Suprapubic skin (tissue), 4 donors: Measurements from ENCODE around the gene TAPBP. TPM values are rescaled to one million over a fixed set of nuclear protein-coding genes. Genes with fewer than 3 reads are reported as not detected.

Experiments
- DNase-seq, 2 donors: peaks; one replicate each; pipeline ENCODE4 v3.0.0-alpha.2; 2019; ENCODE audit warnings: low spot score in 2 of 2
- H3K27ac ChIP-seq: fragments of 200-600 bp; sonication (generic); one replicate; pipeline ENCODE4 v1.5.1; 2019
- H3K27me3 ChIP-seq: fragments of 200-600 bp; sonication (generic); one replicate; pipeline ENCODE4 v1.5.1; 2019
- H3K36me3 ChIP-seq: fragments of 200-600 bp; sonication (generic); one replicate; pipeline ENCODE4 v1.5.1; 2019
- H3K4me1 ChIP-seq: fragments of 200-600 bp; sonication (generic); one replicate; pipeline ENCODE4 v1.5.1; 2019
- H3K4me3 ChIP-seq: fragments of 200-600 bp; sonication (generic); one replicate; pipeline ENCODE4 v1.5.1; 2019; ENCODE audit warnings: mild to moderate bottlenecking
- H3K9me3 ChIP-seq: fragments of 200-600 bp; sonication (generic); one replicate; pipeline ENCODE4 v1.5.1; 2019
- EP300 ChIP-seq: sonication (generic); formaldehyde crosslinking; IDR thresholded peaks from one replicate; pipeline ENCODE4 v1.6.1; 2017; ENCODE audit warnings: antibody characterized with exemption
- POLR2A ChIP-seq, 2 donors: fragments of 450-650 bp; IDR thresholded peaks; one replicate each; pipeline ENCODE4 v1.6.1; 2017; ENCODE audit warnings: antibody characterized with exemption in 2 of 2, mild to moderate bottlenecking in 2 of 2, moderate library complexity in 2 of 2
- POLR2AphosphoS5 ChIP-seq, 3 donors: sonication (generic); formaldehyde crosslinking; IDR thresholded peaks; one replicate each; pipeline ENCODE4 v1.6.1; 2017; ENCODE audit warnings: antibody characterized with exemption in 3 of 3
- WGBS: methylation state at CpG from one replicate; pipeline ENCODE4 v1.1.5; 2018; 5-methylcytosine and 5-hydroxymethylcytosine counted together
- total RNA-seq, 4 donors: library from RNA; depleted of rRNA; stranded (reverse); fragments of >200 nt; gene quantifications; one replicate each; pipeline ENCODE4 v1.1.0, GENCODE V29; 2016
- TF ChIP-seq, protein P1 (sequence below), 2 donors: fragments of 200-600 bp in 1 of 2; fragments of 450-650 bp in 1 of 2; sonication (generic) in 1 of 2; IDR thresholded peaks; one replicate each; pipeline ENCODE4 v1.5.1; 2016 to 2019; ENCODE audit warnings: antibody characterized with exemption in 2 of 2, mild to moderate bottlenecking in 1 of 2, moderate library complexity in 1 of 2

Gene TAPBP
- total RNA-seq, 4 donors from 2014 or later = 91.5 to 132 (median 108) TPM

DNA sequence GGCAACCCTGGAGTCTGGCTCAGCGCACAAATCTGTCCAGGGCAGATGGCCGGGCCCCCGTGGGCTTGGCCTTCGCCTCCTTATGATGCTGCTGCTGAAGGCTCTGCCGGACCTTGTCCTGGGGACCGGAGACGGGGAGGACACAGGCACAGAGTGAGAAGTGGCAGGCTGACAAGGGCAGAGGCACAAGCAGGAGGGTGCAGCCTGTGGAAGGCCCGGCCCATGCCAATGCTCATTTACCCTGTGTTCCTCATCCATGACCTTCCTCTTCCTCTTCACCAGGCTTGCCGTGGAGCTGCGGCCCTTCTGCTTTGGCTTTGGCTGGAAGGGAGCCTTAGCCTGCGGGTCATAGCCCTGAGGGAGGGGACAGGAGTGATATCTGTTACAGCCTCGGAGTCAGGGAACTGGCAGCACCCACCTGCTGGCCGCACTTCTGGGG lies 34.6 kb downstream of the TAPBP start:
- Histone ChIP-seq H3K4me1 (peaks cover 42% of the 10 kb centered on the region), H3K27me3 (no peaks in the 10 kb centered on the region), H3K4me3 (no peak overlapping the region), H3K9me3 (no peaks in the 10 kb centered on the region), H3K36me3 (peaks cover 62% of the 10 kb centered on the region), H3K27ac (no peak overlapping the region)
- no peak for DNase-seq
- TF ChIP-seq, protein P1, sequence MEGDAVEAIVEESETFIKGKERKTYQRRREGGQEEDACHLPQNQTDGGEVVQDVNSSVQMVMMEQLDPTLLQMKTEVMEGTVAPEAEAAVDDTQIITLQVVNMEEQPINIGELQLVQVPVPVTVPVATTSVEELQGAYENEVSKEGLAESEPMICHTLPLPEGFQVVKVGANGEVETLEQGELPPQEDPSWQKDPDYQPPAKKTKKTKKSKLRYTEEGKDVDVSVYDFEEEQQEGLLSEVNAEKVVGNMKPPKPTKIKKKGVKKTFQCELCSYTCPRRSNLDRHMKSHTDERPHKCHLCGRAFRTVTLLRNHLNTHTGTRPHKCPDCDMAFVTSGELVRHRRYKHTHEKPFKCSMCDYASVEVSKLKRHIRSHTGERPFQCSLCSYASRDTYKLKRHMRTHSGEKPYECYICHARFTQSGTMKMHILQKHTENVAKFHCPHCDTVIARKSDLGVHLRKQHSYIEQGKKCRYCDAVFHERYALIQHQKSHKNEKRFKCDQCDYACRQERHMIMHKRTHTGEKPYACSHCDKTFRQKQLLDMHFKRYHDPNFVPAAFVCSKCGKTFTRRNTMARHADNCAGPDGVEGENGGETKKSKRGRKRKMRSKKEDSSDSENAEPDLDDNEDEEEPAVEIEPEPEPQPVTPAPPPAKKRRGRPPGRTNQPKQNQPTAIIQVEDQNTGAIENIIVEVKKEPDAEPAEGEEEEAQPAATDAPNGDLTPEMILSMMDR (IDR thresholded peaks at IDR 0.05) = no peak
- TF ChIP-seq POLR2AphosphoS5 (IDR thresholded peaks at IDR 0.05) (no peak), EP300 (no peak)
- WGBS = 71% methylated on average over 13 of the region's 13 CpGs

DNA sequence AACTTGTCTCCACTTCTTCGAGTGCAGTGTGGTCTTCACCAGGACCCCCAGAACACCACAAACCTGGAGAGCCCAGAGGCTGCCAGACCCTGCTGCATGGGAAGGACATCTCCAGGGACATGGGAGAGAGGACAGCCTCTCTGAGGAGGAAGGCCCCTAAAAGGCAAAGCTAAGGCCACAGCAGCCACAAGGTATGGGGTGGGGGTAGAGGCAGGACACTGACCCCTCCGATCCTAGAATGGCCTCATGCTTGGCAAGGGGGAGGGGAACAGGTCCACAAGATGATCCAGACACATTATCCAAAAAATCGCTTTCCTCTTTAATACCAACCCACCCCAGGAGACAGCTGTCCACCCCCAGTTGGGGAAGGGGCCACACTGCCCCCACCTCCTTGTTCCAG lies 35.1 kb downstream of the TAPBP start:
- no peaks in the 10 kb centered on the region for H3K9me3 ChIP-seq
- H3K27me3 ChIP-seq = no peaks in the 10 kb centered on the region
- H3K4me3 ChIP-seq = no peak overlapping the region
- H3K36me3 ChIP-seq = peaks cover 64% of the 10 kb centered on the region
- no peak overlapping the region for H3K27ac ChIP-seq
- DNase-seq = no peak
- 65% methylated on average over 3 of the region's 3 CpGs for WGBS
- TF ChIP-seq POLR2AphosphoS5 (IDR thresholded peaks at IDR 0.05) (no peak), POLR2A (IDR thresholded peaks at IDR 0.05) (no peak), EP300 (no peak)
- TF ChIP-seq, protein P1 (IDR thresholded peaks at IDR 0.05) = no peak
- peaks cover 46% of the 10 kb centered on the region for H3K4me1 ChIP-seq

DNA sequence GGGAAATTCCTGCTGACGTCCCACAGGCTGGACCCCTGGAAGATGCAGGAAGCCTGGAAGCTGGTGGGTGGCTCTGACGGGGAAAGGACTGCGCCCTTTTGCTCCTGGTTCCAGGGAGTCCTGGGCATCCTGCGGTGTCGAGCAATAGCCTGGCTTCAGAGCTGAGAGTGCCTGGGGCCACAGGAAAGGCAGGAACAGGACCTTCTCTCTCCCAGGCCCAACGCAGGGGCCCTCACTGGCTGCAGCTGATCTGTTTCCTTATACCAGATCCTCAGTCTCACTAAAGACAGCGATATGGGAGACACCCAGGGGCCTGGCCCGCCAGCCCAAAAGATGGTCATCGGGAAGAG lies 35.5 kb downstream of the TAPBP start:
- Histone ChIP-seq H3K27ac (peak overlapping the region; percentile 92), H3K4me1 (peaks cover 51% of the 10 kb centered on the region)
- TF ChIP-seq, protein P1 (IDR thresholded peaks at IDR 0.05) = no peak
- TF ChIP-seq EP300 (no peak), POLR2A (IDR thresholded peaks at IDR 0.05) (no peak), POLR2AphosphoS5 (IDR thresholded peaks at IDR 0.05) (no peak)

GRCh38 chr6:33277663-33278391 lies 36.1 kb downstream of the TAPBP start:
- Histone ChIP-seq H3K27ac (peak overlapping the region; percentile 92), H3K36me3 (peaks cover 60% of the 10 kb centered on the region), H3K4me1 (peaks cover 56% of the 10 kb centered on the region), H3K27me3 (no peaks in the 10 kb centered on the region), H3K4me3 (peak overlapping the region; percentile 83), H3K9me3 (no peaks in the 10 kb centered on the region)
- DNase-seq = peak in 1 of 2 donors; percentile 75
- TF ChIP-seq EP300 (no peak), POLR2AphosphoS5 (IDR thresholded peaks at IDR 0.05) (no peak), POLR2A (IDR thresholded peaks at IDR 0.05) (no peak)
- TF ChIP-seq, protein P1 (IDR thresholded peaks at IDR 0.05) = no peak
- 48% methylated on average over 19 of the region's 39 CpGs for WGBS

More for the DNA sequence above, 35.5 kb downstream of the TAPBP start:
- Histone ChIP-seq H3K36me3 (peaks cover 62% of the 10 kb centered on the region), H3K4me3 (peak overlapping the region; percentile 83), H3K9me3 (no peaks in the 10 kb centered on the region), H3K27me3 (no peaks in the 10 kb centered on the region)
- DNase-seq = no peak
- WGBS = 84% methylated on average over 9 of the region's 9 CpGs

GRCh38 chr6:33276864-33277662 lies 36.8 kb downstream of the TAPBP start, which contains the start of gene B3GALT4:
TSS of gene B3GALT4 (plus strand) at chr6:33277123. CDS start at chr6:33277420, 297 bp downstream.
- peak within 1 kb of the TSS; percentile 92 for H3K27ac ChIP-seq

More at GRCh38 chr6:33276864-33277662, 36.8 kb downstream of the TAPBP start, which contains the start of gene B3GALT4:
- peak within 1 kb of the TSS; percentile 83 for H3K4me3 ChIP-seq
- H3K36me3 ChIP-seq = peaks cover 55% of the 10 kb centered on the region
- no peaks in the 10 kb centered on the region for H3K9me3 ChIP-seq
- 2% methylated on average over 35 of the region's 80 CpGs for WGBS
- peak in 2 of 3 donors; percentile 25 for TF ChIP-seq POLR2AphosphoS5 (IDR thresholded peaks at IDR 0.05)
- peak; percentile 5 to 57 for TF ChIP-seq POLR2A (IDR thresholded peaks at IDR 0.05)
- no peak for TF ChIP-seq EP300
- TF ChIP-seq, protein P1 (IDR thresholded peaks at IDR 0.05) = peak; percentile 5 to 75
- no peaks in the 10 kb centered on the region for H3K27me3 ChIP-seq
- H3K4me1 ChIP-seq = peaks cover 63% of the 10 kb centered on the region
- peak; percentile 90 to 91 for DNase-seq
